Measurements from ENCODE around the gene OR5K1.

OR5K1 gene

GRCh38 chr3:98513091-98513511, 50.1 kb downstream of the OR5K1 start (continued):
- no peak for TF ChIP-seq ZNF701 (tag by site-specific recombination; IDR thresholded peaks at IDR 0.05)
- TF ChIP-seq ZNF10 (tag by site-specific recombination; IDR thresholded peaks at IDR 0.05) = 0 out of 2 replicates have a peak, but pooled peaks have one; percentile 15
- TF ChIP-seq HOXA7 (CRISPR knock-in tag; IDR thresholded peaks at IDR 0.05; ENCODE audit: borderline replicate concordance) = no peak

GRCh38 chr3:98513736-98514135, 50.7 kb downstream of the OR5K1 start:
- Histone ChIP-seq H3K27ac (ENCODE audit: extremely low read depth, low read depth, low read length) (no peak overlapping the region), H3K36me3 (ENCODE audit: control insufficient read depth in 2 of 2, insufficient read depth in 1 of 2, low read length in 2 of 2) (peaks cover 0 to 32% of the 10 kb centered on the region in 2 experiments; a peak in 1 of 3 replicates), H3K4me3 (ENCODE audit: low read depth, low read length) (no peak overlapping the region), H3K4me1 (ENCODE audit: control insufficient read depth, insufficient read depth, low read length) (0 out of 2 replicates have a peak, but pooled peaks cover 2% of the 10 kb centered on the region), H3K9me3 (ENCODE audit: control insufficient read depth, insufficient read depth, low read depth, low read length) (no peaks in the 10 kb centered on the region)
- ChIA-PET CTCF (no interaction called here), POLR2A (interaction anchor here (1.7 kb wide), 1 partner anchor 9 kb away, joined by 4 read pairs; the partner anchor contains the start of gene CLDND1)
- no peak for TF ChIP-seq FEZF1 (tag by site-specific recombination; IDR thresholded peaks at IDR 0.05)
- TF ChIP-seq ZNF704 (tag by site-specific recombination; IDR thresholded peaks at IDR 0.05) = no peak
- no peak for TF ChIP-seq ZNF184 (tag by site-specific recombination; IDR thresholded peaks at IDR 0.05)
- no peak for TF ChIP-seq ZNF629 (tag by site-specific recombination; IDR thresholded peaks at IDR 0.05)
- no peak for TF ChIP-seq ZNF394 (tag by site-specific recombination; IDR thresholded peaks at IDR 0.05; ENCODE audit: borderline replicate concordance)
- TF ChIP-seq ZNF155 (tag by site-specific recombination; IDR thresholded peaks at IDR 0.05) = no peak
- TF ChIP-seq ZNF23 (tag by site-specific recombination; IDR thresholded peaks at IDR 0.05; ENCODE audit: borderline replicate concordance) = no peak
- no peak for TF ChIP-seq ZNF571 (tag by site-specific recombination; IDR thresholded peaks at IDR 0.05)
- TF ChIP-seq MEIS1 (CRISPR knock-in tag; IDR thresholded peaks at IDR 0.05; ENCODE audit: borderline replicate concordance) = no peak
- TF ChIP-seq ZNF777 (tag by site-specific recombination; IDR thresholded peaks at IDR 0.05; ENCODE audit: borderline replicate concordance) = no peak

GRCh38 chr3:98514948-98515347, 51.9 kb downstream of the OR5K1 start:
- TF ChIP-seq ELK4 (IDR thresholded peaks at IDR 0.05; ENCODE audit: borderline replicate concordance, low read depth, low read length) = no peak
- 0 out of 2 replicates have a peak, but pooled peaks have one; percentile 14 for TF ChIP-seq PRDM6 (tag by site-specific recombination; IDR thresholded peaks at IDR 0.05)
- H3K27ac ChIP-seq (ENCODE audit: extremely low read depth, low read depth, low read length) = no peak overlapping the region
- H3K4me3 ChIP-seq (ENCODE audit: low read depth, low read length) = no peak overlapping the region
- H3K4me1 ChIP-seq (ENCODE audit: control insufficient read depth, insufficient read depth, low read length) = 0 out of 2 replicates have a peak, but pooled peaks cover 2% of the 10 kb centered on the region
- ChIA-PET CTCF (no interaction called here), POLR2A (no interaction called here)
- H3K9me3 ChIP-seq (ENCODE audit: control insufficient read depth, insufficient read depth, low read depth, low read length) = no peaks in the 10 kb centered on the region
- peaks cover 0 to 44% of the 10 kb centered on the region in 2 experiments; a peak in 1 of 3 replicates for H3K36me3 ChIP-seq (ENCODE audit: control insufficient read depth in 2 of 2, insufficient read depth in 1 of 2, low read length in 2 of 2)

GRCh38 chr3:98518816-98519215, 55.8 kb downstream of the OR5K1 start:
- CTCF ChIA-PET = no interaction called here
- Histone ChIP-seq H3K4me3 (ENCODE audit: low read depth, low read length) (no peak overlapping the region), H3K36me3 (ENCODE audit: control insufficient read depth in 2 of 2, insufficient read depth in 1 of 2, low read length in 2 of 2) (peaks cover 0 to 58% of the 10 kb centered on the region in 2 experiments; a peak in 2 of 3 replicates), H3K9me3 (ENCODE audit: control insufficient read depth, insufficient read depth, low read depth, low read length) (no peaks in the 10 kb centered on the region), H3K4me1 (ENCODE audit: control insufficient read depth, insufficient read depth, low read length) (peaks cover 2% of the 10 kb centered on the region; the same call in 1 of the 2 replicates), H3K27ac (ENCODE audit: extremely low read depth, low read depth, low read length) (no peak overlapping the region)
- TF ChIP-seq ZNF791 (tag by site-specific recombination; IDR thresholded peaks at IDR 0.05) = no peak
- POLR2A ChIA-PET = interaction anchor here (0.7 kb wide), 1 partner anchor 320 kb away, joined by 3 read pairs; no protein-coding TSS in a partner anchor

All from HEK293 (cell line).